Measurements from ENCODE around the gene CCDC28B.

DNA sequence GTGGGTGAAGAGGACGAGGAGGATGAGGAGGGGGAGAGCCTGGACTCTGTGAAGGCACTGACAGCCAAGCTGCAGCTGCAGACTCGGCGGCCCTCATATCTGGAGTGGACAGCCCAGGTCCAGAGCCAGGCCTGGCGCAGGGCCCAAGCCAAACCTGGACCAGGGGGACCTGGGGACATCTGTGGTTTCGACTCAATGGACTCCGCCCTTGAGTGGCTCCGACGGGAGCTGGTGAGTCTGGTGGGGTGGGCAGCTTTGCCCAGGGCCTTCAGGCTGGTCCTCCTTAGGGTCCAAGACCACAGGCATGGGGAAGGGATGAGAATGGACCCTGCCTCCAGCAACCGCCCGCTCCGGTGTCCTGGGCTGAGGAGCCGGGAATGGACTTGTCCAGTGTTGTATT lies 47.1 kb downstream of the CCDC28B start:
- no peak for TF ChIP-seq GATA2 (IDR thresholded peaks at IDR 0.05; ENCODE audit: low read depth, low read length)
- no peak for TF ChIP-seq GATA3 (IDR thresholded peaks at IDR 0.05; ENCODE audit: low read depth, low read length)
